Coronary artery (tissue), 2 donors: ENCODE results near the gene ZNF775.

Source experiments
- DNase-seq: peaks from one replicate; pipeline ENCODE4 v3.0.0-alpha.2; 2017; ENCODE audit warnings: low spot score
- H3K27ac ChIP-seq, 2 donors: fragments of 200-600 bp; sonication (generic); one replicate each; pipeline ENCODE4 v1.5.1; 2016 to 2019
- H3K4me3 ChIP-seq: fragments of 200-600 bp; sonication (generic); 2 replicates; pipeline ENCODE4 v1.5.1; 2016; ENCODE audit warnings: mild to moderate bottlenecking, moderate library complexity
- TF ChIP-seq, protein P1 (sequence below): fragments of 200-600 bp; sonication (generic); IDR thresholded peaks from one replicate; pipeline ENCODE4 v1.5.1; 2019; ENCODE audit warnings: antibody characterized with exemption

Gene ZNF775

DNA sequence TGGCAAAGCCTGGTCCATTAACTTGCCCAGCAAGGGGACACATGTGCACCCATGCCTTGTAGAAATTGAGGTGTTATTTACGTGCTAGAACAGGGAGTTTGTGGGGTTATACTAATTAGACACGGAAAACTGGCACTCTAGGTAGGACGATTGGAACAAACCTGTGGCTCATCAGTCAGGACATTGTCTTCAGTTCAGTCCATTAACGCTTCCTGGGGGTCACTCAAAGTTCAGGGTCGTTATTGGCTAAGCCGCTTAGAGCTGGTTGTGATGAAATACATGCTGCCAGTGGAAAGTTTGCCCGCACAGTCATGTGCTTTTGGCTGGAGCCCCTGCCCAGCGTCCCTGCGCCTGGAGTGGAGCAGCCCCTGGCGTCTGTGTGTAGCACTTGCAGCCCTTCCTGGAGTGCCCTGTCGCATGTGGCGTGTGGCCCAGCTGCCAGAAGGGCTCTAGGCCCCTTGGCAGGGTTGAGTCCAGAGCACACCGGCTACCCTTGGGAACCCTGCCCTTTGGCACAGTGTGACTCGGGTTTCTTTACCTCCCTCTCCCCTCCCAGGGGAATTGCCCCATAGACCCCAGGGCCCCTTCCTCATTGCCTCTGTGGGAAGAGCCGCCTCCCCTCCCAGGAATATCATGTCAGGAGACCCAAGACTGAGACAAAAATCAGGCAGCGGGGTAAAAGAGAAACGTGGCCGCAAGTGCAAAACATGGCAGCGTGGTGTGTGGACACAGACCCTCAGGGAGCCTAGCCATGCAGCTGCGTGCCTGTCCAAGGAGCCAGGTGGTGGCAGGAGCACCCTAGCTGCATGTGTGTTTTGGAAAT, 9.8 kb downstream of the ZNF775 start:
- DNase-seq = no peak
- H3K4me3 ChIP-seq = no peak overlapping the region
- H3K27ac ChIP-seq = no peak overlapping the region
- TF ChIP-seq, protein P1, sequence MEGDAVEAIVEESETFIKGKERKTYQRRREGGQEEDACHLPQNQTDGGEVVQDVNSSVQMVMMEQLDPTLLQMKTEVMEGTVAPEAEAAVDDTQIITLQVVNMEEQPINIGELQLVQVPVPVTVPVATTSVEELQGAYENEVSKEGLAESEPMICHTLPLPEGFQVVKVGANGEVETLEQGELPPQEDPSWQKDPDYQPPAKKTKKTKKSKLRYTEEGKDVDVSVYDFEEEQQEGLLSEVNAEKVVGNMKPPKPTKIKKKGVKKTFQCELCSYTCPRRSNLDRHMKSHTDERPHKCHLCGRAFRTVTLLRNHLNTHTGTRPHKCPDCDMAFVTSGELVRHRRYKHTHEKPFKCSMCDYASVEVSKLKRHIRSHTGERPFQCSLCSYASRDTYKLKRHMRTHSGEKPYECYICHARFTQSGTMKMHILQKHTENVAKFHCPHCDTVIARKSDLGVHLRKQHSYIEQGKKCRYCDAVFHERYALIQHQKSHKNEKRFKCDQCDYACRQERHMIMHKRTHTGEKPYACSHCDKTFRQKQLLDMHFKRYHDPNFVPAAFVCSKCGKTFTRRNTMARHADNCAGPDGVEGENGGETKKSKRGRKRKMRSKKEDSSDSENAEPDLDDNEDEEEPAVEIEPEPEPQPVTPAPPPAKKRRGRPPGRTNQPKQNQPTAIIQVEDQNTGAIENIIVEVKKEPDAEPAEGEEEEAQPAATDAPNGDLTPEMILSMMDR = peak; percentile 27

DNA sequence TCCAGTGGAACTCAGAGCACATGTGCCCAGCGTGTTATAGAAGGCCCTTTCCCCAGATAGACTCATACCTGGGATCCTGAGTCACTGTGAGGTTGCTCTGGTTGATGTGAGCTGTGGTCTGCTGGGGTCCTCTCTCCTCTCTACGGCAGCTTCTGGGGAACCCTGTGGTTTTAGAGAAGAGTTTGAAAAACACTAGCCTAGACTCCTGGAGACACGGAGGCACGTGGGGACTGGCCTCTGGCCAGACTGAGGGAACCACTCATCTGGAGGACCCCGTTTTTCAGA, 10.3 kb downstream of the ZNF775 start:
- Histone ChIP-seq H3K27ac (no peak overlapping the region), H3K4me3 (no peak overlapping the region)
- no peak for DNase-seq
- TF ChIP-seq, protein P1 = no peak

DNA sequence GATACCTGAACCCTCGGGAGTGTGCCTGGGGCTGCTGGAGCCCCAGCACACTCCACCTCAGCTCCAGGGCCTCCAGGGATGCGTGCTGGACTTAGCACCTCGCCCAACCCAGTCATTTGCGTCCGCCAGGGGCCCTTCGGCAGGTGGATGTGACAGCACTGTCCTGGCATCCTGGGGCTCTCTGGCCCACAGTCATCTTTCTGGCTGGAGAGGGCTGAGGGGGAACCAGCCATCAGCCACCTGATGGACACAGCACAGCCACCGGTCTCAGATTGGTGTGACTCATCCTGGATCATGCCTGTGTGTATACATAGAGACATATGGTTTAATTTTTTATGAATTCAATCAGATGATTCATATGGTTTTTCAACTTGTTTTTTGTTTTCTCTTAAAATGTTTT, 11.1 kb downstream of the ZNF775 start:
- no peak overlapping the region for H3K27ac ChIP-seq
- no peak for DNase-seq
- no peak overlapping the region for H3K4me3 ChIP-seq
- TF ChIP-seq, protein P1 = no peak

DNA sequence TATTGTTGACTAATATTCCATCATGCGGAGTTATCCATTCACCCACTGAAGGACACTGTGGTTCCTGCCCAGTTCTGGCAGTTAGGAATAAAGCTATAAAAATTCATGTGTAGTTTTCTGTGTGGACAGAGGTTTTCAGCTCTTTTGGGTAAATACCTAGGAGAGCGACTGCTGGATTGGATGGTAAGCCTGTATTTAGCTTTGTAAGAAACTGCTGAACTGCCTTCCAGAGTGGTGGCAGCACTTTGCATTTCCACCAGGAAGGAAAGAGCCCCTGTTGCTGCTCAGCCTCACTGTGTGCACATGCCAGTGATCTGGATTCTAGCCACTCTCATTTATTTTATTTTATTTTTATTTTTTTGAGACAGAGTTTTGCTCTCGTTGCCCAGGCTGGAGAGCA, 14.2 kb downstream of the ZNF775 start:
- H3K4me3 ChIP-seq = no peak overlapping the region
- TF ChIP-seq, protein P1 = no peak
- DNase-seq = no peak
- H3K27ac ChIP-seq = no peak overlapping the region

DNA sequence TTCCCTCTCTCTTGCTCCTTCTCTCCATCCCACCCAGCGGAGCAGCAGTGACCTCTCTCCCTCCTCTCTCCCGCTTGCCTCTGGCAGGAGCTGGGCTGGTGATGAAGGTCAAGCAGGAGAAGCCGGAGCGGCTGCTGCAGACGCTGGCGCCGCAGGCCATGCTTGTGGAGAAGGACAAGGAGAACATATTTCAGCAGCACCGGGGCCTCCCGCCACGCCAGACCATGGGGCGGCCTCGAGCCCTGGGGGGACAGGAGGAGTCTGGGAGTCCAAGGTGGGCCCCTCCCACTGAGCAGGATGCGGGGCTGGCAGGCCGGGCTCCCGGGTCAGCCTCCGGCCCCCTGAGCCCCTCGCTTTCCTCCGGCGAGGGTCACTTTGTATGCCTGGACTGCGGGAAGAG, 17.3 kb downstream of the ZNF775 start:
- no peak for DNase-seq
- Histone ChIP-seq H3K4me3 (no peak overlapping the region), H3K27ac (no peak overlapping the region)
- TF ChIP-seq, protein P1 = no peak

DNA sequence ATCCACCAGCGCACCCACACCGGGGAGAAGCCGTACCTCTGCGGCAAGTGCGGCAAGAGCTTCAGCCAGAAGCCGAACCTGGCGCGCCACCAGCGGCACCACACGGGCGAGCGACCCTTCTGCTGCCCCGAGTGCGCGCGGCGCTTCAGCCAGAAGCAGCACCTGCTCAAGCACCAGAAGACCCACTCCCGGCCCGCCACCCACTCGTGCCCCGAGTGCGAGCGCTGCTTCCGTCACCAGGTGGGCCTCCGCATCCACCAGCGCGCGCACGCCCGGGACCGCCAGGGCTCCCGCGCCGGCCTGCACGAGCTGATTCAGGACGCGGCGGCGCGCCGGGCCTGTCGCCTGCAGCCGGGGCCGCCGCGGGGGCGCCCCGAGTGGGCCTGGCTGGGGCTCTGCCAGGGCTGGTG, 17.7 kb downstream of the ZNF775 start:
- Histone ChIP-seq H3K27ac (no peak overlapping the region), H3K4me3 (no peak overlapping the region)
- TF ChIP-seq, protein P1 = no peak
- no peak for DNase-seq

DNA sequence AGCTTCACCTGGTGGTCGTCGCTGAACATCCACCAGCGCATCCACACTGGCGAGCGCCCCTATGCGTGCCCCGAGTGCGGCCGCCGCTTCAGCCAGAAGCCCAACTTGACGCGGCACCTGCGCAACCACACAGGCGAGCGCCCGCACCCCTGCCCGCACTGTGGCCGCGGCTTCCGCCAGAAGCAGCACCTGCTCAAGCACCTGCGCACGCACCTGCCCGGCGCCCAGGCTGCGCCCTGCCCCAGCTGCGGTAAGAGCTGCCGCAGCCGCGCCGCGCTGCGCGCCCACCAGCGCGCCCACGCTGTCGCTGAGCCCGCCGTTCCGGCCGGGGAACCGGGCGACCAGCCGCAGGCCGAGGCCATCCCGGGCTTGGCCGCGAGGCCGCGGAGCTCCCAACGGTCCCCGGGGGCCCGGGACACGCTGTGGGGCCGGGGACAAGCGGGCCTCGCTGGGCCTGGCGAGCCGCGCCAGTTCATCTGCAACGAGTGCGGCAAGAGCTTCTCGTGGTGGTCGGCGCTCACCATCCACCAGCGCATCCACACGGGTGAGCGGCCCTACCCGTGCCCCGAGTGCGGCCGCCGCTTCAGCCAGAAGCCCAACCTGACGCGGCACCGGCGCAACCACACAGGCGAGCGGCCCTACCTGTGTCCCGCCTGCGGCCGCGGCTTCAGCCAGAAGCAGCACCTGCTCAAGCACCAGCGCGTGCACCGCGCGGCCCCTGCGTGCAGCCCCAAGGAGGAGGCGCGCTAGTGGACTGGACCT, 18.4 kb downstream of the ZNF775 start:
- H3K4me3 ChIP-seq = no peak overlapping the region
- TF ChIP-seq, protein P1 = no peak
- no peak overlapping the region for H3K27ac ChIP-seq
- DNase-seq = no peak
